Omental fat pad (tissue), 4 donors: ENCODE data around the gene CA4. TPM values are rescaled to one million over a fixed set of nuclear protein-coding genes. Genes with fewer than 3 reads are reported as not detected.
"Not testable (repeated sequence)": the region's sequence is repeated elsewhere in the genome, so short reads cannot be mapped to it uniquely, and the experiment has no call there.

Source experiments
- ATAC-seq: fragments of 150-250 bp; one replicate; pipeline ENCODE4 v1.9.1; 2016; ENCODE audit warnings: mild to moderate bottlenecking, moderate library complexity; ENCODE audit not compliant: low FRiP score
- DNase-seq: peaks from one replicate; pipeline ENCODE4 v3.0.0-alpha.2; 2019; ENCODE audit warnings: low spot score
- total RNA-seq, 4 donors: library from RNA; depleted of rRNA; stranded (reverse); fragments of >200 nt; gene quantifications; one replicate each; pipeline ENCODE4 v1.1.0, GENCODE V29; 2016
- TF ChIP-seq, protein P1 (sequence below), 3 donors: fragments of 450-650 bp; IDR thresholded peaks; one replicate each; pipeline ENCODE4 v1.5.1; 2016 to 2017; ENCODE audit warnings: antibody characterized with exemption in 3 of 3, mild to moderate bottlenecking in 3 of 3, moderate library complexity in 2 of 3

CA4 gene
- total RNA-seq, 4 donors from 2014 or later, result 9.1 to 168 (median 56.6) TPM

DNA sequence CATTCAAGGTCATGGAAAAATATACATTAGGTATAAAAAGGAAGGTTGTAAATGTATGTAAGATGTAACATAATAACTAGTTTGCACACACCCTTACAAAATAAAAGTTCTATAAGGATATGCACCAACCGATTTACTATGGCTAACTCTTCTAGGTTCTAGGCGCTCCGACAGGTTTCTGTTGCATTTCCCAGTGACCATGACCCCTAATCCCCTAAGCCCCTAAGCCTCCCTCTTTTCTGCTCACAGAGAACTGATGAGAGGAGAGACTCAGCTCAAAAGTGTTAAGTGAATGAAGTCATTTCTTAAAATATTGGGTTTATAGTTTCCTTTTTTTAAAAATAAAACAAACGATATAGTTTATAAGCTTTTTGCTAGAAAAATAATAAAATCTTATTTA lies 41.1 kb upstream of the CA4 start:
- TF ChIP-seq, protein P1, sequence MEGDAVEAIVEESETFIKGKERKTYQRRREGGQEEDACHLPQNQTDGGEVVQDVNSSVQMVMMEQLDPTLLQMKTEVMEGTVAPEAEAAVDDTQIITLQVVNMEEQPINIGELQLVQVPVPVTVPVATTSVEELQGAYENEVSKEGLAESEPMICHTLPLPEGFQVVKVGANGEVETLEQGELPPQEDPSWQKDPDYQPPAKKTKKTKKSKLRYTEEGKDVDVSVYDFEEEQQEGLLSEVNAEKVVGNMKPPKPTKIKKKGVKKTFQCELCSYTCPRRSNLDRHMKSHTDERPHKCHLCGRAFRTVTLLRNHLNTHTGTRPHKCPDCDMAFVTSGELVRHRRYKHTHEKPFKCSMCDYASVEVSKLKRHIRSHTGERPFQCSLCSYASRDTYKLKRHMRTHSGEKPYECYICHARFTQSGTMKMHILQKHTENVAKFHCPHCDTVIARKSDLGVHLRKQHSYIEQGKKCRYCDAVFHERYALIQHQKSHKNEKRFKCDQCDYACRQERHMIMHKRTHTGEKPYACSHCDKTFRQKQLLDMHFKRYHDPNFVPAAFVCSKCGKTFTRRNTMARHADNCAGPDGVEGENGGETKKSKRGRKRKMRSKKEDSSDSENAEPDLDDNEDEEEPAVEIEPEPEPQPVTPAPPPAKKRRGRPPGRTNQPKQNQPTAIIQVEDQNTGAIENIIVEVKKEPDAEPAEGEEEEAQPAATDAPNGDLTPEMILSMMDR (IDR thresholded peaks at IDR 0.05), result no peak
- ATAC-seq (no peak), DNase-seq (no peak)

DNA sequence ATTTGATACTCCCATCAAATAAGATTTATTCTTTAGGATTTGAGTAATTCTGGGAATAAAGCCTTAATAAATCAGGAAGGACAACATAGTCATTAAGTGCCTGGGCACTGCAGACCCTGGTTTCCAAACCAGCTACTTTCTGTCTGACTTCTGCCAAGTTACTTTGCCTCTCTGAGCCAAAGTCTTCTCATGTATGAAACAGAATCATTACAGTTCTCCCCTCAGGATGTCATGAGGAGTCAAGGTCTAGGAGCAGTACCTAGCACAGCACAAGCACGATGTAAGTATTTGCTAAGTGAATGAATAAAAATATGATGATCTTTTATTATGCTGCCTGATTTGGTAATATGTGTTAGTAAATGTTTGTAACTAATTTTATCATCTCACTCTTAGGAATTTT lies 40.6 kb upstream of the CA4 start:
- DNase-seq (no peak), ATAC-seq (no peak)
- TF ChIP-seq, protein P1 (IDR thresholded peaks at IDR 0.05), result no peak

DNA sequence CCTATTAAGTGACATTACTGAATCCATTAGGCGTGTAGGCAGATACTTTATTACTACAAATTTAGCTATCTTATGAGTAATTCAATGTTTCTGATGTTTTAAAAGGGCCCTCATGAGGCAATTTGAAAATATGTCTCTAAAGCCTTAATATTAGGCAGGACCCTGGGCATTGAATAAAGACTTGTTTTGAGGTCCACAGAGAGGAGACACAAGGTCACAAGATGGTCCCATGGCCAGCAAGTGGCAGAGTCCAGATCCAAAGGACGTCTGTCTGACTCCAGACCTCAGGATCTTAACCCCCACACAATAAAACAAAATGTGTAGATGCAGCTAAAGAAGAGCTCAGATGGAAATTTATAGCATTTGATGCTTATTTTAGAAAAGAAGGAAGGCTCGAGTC lies 39.2 kb upstream of the CA4 start:
- TF ChIP-seq, protein P1 (IDR thresholded peaks at IDR 0.05), result no peak
- no peak for DNase-seq
- ATAC-seq, result no peak

DNA sequence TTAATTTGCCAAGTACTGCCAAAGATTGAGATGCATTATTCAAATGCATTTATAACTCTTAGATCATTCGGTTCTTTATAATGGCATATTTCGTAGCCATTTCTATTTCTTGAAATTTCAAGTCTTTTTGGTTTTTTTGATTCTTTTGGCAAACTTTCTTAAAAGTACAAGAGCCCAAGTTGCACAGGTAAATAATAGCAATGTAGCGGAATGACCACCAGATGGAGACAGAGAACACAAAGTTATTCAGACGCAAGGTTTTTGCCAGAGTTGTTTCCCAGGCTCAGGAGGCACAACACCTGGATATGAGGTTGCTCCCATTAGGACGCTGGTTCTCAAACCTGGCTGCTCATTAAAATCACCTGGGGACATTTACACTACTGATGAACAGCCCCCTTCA lies 38.1 kb upstream of the CA4 start:
- ATAC-seq, DNase-seq: not testable (repeated sequence)

DNA sequence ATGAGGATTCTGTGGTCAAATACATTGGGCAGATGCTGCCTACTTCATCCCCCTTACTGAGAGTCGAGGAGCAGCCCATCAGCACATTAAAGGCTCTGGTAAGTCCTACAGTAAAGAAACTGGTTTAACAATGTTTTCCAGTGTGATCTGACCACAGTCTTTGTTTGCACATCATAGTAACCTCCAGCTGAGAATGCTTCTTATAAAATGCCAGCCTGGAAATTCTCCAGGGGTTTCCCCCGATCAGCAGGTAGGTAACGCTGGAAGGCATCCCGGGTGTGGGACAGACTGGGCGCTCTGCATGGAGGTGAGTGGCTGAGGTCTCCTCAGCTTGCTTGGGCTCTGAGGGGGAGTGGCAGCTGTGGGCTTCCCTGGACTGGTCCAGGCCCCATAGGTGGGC lies 34.4 kb upstream of the CA4 start:
- ATAC-seq, DNase-seq: not testable (repeated sequence)

DNA sequence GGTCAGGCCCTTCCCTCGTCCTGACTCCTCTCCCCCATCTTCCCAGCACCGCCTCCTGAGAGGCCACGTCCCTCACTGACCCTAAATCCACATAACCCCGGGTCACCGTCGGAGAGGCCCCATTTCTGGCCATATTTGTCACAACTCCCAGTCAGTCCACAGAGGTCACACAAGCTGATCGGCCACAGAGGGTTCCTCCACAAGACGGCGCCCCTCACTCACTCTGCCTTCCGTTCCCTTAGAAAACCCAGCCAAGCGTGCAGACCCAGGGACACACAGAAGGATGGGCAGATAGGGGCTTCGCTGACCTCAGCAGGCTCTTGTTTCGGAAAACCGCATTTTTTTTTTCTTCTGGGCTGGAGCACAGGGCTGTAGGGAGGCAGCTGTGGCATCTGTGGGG lies 33.6 kb upstream of the CA4 start:
- not testable (repeated sequence) for DNase-seq, ATAC-seq

DNA sequence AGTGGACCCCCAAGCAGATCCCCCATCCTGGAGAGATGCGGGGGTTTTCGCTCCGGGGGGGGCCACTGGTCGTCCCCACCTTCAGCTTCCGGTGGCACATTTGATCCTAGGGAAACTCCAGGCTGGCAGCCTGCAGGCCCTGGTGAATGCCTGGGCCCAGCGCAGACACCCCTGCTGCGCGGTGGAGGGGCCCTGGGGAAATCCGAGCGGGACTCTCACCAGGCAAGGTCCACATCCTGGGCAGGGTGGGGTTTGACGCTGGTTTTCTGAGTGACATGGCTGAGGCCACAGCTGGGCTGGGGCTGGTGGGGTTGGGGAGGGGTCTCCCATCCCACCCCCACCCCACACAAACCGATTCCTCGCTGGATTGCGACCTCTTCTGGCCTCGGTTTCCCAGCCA lies 30.6 kb upstream of the CA4 start:
- ATAC-seq, DNase-seq: not testable (repeated sequence)

DNA sequence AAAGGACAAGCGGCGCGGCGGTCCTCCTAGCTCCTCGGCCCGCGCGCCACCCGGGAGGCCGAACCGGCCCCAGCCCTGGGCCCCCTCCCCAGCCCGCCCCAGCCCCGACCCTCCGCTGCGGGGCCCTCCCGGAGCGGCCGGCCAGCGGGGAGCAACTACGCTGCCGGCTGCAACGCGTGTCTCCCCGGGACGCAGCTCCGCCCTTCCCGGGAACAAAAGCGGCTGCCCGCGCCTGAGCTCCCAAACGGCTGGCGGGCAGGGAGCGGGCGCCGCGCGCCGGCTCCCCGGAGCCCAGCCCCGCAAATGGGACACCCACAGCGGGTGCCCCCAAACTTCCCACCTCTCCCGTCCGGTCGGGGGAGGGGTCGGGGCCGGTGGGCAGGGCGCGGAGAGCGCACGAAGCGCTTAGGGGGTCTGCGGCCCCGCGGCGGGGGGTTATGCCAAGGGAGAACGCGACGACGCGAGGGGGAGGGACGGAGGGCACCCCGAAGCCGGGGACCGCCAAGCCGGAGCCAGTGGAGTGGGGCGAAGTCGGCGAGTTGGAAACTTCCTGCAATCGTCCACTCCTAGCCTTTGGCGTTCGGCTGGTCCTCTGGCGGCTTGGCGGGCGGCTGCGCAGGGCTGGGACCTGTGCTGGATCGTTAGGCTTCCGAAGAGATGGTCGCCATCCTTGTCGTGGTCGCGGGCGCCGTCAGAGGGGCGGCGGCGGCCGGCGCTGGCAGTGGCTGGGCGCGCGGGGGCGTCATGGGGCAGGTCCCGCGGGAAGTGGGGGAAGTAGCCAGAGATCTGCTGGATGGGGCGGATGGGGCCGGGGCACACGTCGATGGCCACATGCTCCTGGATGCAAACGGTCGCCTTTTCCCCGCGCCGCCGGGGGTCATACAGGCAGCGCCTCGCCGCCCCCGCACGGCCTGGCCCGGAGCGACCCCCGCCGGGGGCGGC lies 29.7 kb upstream of the CA4 start:
- ATAC-seq, result peak; percentile 41
- not testable (repeated sequence) for DNase-seq

DNA sequence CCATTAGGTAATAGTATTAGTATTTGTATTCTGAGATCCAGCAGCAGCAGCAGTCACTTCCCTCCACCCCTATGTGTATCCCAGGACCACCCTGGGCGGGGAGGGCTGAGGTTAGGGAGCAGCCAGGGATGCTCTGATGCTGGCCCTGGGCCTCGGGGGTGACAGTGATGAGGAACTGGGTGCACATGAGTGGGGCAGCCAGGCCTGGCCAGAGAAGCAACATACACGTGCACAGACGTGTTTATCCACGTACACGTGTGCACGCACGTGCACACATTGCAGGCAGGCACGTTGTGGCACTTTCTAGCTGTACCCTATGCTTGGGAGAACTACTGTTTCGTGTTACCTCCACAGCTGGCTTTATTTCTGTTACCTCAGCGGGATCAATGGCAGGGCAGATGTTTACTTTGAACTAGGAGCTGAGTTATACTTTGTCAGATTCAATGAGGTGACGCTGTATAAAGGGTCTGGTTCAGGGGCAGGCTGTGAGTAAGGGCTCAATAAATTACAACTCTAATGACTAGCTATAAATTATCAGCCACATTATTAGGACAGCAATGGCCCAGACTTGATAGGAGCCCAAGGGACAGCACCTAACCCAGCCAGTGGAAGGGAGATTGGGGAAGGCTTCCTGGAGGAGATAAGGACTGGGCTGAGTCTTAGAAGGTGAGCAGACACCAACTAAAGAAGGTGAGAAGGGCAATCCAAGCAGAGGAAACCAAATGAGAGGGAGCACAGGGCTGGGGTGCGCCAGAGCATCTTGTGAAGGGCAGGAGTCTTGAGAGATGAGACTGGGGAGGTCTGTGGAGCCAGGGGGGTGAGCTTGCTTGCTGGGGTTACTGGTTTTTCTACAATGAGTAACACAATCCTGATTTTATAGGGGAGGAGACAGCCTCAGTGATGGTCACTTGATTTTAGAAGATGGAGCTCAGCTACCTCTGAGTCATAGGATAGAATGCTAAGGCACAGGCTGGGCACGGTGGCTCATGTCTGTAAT lies 22.4 kb upstream of the CA4 start:
- no peak for DNase-seq
- TF ChIP-seq, protein P1 (IDR thresholded peaks at IDR 0.05), result no peak
- no peak for ATAC-seq
